Measurements from ENCODE around the gene TBC1D21.

GRCh38 chr15:73881579-73882320, 8.4 kb downstream of the TBC1D21 start:
- TF ChIP-seq EZH2 (IDR thresholded peaks at IDR 0.05; ENCODE audit: borderline replicate concordance, low read depth, low read length, poor library complexity, severe bottlenecking) (no peak), CTCF (conservative IDR thresholded peaks at IDR 0.05; ENCODE audit: low read depth, low read length) (no peak)

Measured in A673 (cell line).